Measurements from ENCODE around the gene OR10AD1.
"Not testable (repeated sequence)": the region's sequence is repeated elsewhere in the genome, so short reads cannot be mapped to it uniquely, and the experiment has no call there.

The OR10AD1 gene

DNA sequence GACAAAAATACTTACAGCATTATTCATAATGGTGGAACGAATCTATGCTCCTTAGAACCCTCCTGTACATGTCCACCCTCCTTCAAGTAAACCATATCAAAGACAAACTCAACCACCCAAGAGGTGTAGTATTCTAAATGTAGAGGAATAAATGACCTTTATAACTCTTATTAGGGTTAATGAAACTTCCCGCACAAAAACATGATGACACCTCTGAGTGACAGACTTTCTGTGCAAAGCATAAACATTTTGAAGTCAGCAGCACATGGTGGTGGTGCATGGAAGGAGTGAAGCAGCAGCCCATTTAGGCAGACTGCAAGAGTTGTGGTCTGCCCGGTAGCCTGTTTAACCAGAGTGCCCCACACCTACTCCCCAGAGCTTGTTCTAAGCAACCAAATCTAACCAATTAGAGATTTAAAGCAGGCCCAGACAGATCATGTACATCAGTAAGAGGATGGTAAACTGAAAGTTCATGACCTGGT, 45.2 kb downstream of the OR10AD1 start:
- DNase-seq: no peak

DNA sequence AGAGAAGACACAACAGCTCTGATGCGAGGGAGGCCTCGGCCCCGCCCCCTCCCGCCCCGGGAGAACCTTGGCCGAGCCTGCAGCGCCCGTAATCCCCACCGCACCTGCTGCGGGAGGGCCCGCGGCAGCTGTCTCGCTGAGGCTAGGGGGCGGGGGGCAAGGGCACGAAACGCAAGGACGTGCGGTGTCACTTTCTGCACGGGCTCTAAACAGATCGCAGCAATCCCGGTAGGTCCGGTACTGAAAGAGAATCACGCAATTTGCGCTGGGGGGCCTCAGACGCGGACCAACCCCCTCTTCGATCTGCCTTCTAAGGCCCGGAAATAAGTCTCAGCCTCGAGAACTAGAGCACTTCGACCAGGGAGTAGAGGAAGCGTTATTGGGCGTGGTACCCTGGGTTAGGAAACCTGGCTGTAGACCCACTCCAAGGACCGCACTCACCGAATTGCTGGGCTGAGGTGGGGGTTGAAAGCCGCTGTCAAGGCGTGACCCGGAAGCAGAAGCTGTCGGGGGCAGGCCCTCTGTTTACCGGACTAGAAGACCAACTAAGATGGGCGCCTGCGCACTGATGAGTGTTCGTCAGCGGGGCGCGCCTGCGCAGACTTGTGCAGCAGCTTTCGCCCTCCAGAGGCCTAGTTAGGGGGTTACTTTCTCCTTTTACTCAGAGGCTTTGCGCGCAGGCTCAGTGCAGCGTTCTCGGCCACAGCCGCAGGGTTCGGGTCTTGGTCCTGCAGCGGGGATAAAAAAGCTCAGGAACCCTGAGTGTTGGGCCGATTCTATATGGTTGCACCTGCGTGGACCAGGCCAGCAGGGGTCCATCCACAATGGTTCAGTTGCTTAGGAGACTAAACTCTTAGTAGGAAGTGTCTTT, 45.8 kb downstream of the OR10AD1 start, which contains the start of gene ASB8:
Gene ASB8, minus strand, starts transcription at position 498 of the 871 bp plus-strand sequence. CDS start 4,019 bp downstream, outside the sequence.
- DNase-seq: peak; percentile 90

GRCh38 chr12:48156652-48157017, 46.5 kb downstream of the OR10AD1 start:
- no peak for DNase-seq

- DNase-seq: not testable (repeated sequence)
These were observed 47.3 kb downstream of the OR10AD1 start for GRCh38 chr12:48155786-48156185.

Data from NCI-H1048 (cell line).